ENCODE measurements around the gene GATA5. TPM values are rescaled to one million over a fixed set of nuclear protein-coding genes. Genes with fewer than 3 reads are reported as not detected.

GATA5 gene
- total RNA-seq, 1 experiment from 2014 or later: 0.18 TPM

DNA sequence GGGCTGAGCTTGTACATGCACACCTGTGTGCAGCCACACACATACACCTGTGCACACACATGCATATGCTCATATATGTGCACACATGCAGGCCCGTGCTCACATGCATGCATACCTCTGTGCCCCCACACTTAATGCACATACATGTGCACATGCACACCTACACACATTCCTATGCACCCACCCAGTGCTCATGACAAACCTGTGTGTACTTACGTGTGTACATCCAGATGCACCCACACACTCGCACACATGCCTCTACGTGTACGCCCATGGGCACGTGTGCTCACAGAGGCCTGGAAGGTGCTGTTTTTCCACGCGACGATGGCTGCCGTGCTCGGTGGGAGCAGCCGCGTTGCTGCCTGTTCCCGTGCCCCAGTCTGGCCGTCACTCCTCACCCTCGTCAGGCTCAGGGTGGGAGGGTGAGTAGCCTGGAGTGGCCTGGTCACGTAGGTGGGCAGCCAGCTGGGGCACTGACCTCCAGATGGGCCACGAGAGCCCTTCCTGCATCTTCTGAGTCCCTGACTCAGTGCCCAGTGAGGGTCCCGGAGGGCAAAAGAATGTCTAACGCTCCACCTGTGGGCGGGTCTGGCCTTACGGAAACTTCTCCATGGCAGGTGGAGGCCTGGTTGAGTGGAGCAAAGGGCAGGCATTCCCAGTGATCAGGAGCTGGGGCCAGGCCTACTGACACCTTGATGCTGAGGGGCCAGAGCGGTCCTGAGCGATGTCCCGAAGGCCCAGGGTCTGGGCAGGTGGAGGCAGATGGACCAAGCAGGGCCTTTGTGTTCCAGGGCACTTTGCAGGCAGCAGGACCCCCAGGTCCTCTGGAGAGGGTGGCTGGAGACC lies 8.0 kb upstream of the GATA5 start:
- H3K9ac ChIP-seq (ENCODE audit: low read length): no peak overlapping the region
- peaks cover 14% of the 10 kb centered on the region for H3K4me1 ChIP-seq (ENCODE audit: insufficient read depth, low read length)
- TF ChIP-seq, protein P1, sequence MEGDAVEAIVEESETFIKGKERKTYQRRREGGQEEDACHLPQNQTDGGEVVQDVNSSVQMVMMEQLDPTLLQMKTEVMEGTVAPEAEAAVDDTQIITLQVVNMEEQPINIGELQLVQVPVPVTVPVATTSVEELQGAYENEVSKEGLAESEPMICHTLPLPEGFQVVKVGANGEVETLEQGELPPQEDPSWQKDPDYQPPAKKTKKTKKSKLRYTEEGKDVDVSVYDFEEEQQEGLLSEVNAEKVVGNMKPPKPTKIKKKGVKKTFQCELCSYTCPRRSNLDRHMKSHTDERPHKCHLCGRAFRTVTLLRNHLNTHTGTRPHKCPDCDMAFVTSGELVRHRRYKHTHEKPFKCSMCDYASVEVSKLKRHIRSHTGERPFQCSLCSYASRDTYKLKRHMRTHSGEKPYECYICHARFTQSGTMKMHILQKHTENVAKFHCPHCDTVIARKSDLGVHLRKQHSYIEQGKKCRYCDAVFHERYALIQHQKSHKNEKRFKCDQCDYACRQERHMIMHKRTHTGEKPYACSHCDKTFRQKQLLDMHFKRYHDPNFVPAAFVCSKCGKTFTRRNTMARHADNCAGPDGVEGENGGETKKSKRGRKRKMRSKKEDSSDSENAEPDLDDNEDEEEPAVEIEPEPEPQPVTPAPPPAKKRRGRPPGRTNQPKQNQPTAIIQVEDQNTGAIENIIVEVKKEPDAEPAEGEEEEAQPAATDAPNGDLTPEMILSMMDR (conservative IDR thresholded peaks at IDR 0.05; ENCODE audit: low read depth, low read length): no peak
- TF ChIP-seq EZH2 (IDR thresholded peaks at IDR 0.05; ENCODE audit: low read length, unreplicated experiment) (no peak), EZH2phosphoT487 (IDR thresholded peaks at IDR 0.05; ENCODE audit: borderline replicate concordance, low read length) (no peak)
- no peak for ATAC-seq
- no peaks in the 10 kb centered on the region for H3K36me3 ChIP-seq (ENCODE audit: low read depth, low read length)
- 0 out of 2 replicates have a peak, but pooled peaks cover under 1% of the 10 kb centered on the region for H3K27me3 ChIP-seq (ENCODE audit: low read length)
- no peaks in the 10 kb centered on the region for H3K9me2 ChIP-seq (replicated peaks; ENCODE audit: low read length)
- no peak overlapping the region for H3K27ac ChIP-seq (ENCODE audit: low read length)
- ChIA-PET POLR2A (ENCODE audit: unreplicated experiment) (interaction anchor here (0.7 kb wide), 1 partner anchor 84 kb away, joined by 3 read pairs; no protein-coding TSS in a partner anchor), CTCF (interaction anchor here (0.6 kb wide), 1 partner anchor 16 kb away, joined by 4 read pairs; no protein-coding TSS in a partner anchor)
- H4K20me1 ChIP-seq (ENCODE audit: low read length): no peaks in the 10 kb centered on the region
- intact Hi-C loops (cut with micrococcal nuclease): no loop called here
- no peaks in the 10 kb centered on the region for H3F3A ChIP-seq (ENCODE audit: low read length, unreplicated experiment)
- H3K79me2 ChIP-seq (ENCODE audit: low read length): no peaks in the 10 kb centered on the region
- no peak overlapping the region for H2AFZ ChIP-seq (ENCODE audit: low read length)
- no TSS peak for BruUV-seq (replicated peaks)
- no peak overlapping the region for H3K4me2 ChIP-seq (ENCODE audit: low read length)
- DNase-seq: no peak
- no peaks in the 10 kb centered on the region for H3K9me3 ChIP-seq (ENCODE audit: low read length)
- H3K4me3 ChIP-seq (ENCODE audit: low read length): no peak overlapping the region

DNA sequence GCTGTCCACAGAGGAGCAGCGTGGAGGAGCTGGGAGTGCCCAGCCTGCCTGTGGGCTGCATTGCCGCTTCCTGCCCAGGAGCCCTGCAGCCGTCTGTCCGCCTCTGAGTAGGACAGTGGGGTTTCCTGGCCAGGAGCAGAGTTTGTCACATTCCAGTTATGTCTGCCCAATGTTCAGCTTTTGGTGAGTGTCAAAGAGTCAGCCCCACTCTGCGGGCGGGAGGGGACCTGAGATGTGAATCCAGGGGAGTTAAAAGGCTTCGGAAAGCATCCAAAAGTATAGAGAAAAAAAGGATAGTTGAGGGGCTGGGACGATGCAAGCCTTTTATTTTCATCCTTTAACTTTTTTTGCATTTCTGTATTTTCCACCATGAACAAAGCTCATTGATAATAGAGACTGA lies 7.2 kb upstream of the GATA5 start:
- H3K79me2 ChIP-seq (ENCODE audit: low read length): no peaks in the 10 kb centered on the region
- DNase-seq (no peak), ATAC-seq (no peak)
- ChIA-PET CTCF (interaction anchor here (0.6 kb wide), 1 partner anchor 17 kb away, joined by 4 read pairs; no protein-coding TSS in a partner anchor), POLR2A (ENCODE audit: unreplicated experiment) (interaction anchor here (0.7 kb wide), 1 partner anchor 83 kb away, joined by 3 read pairs; no protein-coding TSS in a partner anchor)
- H3K9ac ChIP-seq (ENCODE audit: low read length): no peak overlapping the region
- no peak overlapping the region for H2AFZ ChIP-seq (ENCODE audit: low read length)
- H3K4me1 ChIP-seq (ENCODE audit: insufficient read depth, low read length): peaks cover 13% of the 10 kb centered on the region; the same call in 1 of the 2 replicates
- intact Hi-C loops (cut with micrococcal nuclease): no loop called here
- H3K27me3 ChIP-seq (ENCODE audit: low read length): peaks cover 9% of the 10 kb centered on the region
- H3K9me3 ChIP-seq (ENCODE audit: low read length): no peaks in the 10 kb centered on the region
- H3K27ac ChIP-seq (ENCODE audit: low read length): no peak overlapping the region
- H3F3A ChIP-seq (ENCODE audit: low read length, unreplicated experiment): no peaks in the 10 kb centered on the region
- TF ChIP-seq, protein P1 (conservative IDR thresholded peaks at IDR 0.05; ENCODE audit: low read depth, low read length): no peak
- TF ChIP-seq EZH2phosphoT487 (IDR thresholded peaks at IDR 0.05; ENCODE audit: borderline replicate concordance, low read length) (no peak), EZH2 (IDR thresholded peaks at IDR 0.05; ENCODE audit: low read length, unreplicated experiment) (no peak)
- H3K4me2 ChIP-seq (ENCODE audit: low read length): no peak overlapping the region
- no peak overlapping the region for H3K4me3 ChIP-seq (ENCODE audit: low read length)
- BruUV-seq (replicated peaks): no TSS peak
- H3K9me2 ChIP-seq (replicated peaks; ENCODE audit: low read length): no peaks in the 10 kb centered on the region
- no peaks in the 10 kb centered on the region for H3K36me3 ChIP-seq (ENCODE audit: low read depth, low read length)
- no peaks in the 10 kb centered on the region for H4K20me1 ChIP-seq (ENCODE audit: low read length)
